Neural crest cell (in vitro differentiated cells): ENCODE results near the gene PARVA. TPM values are rescaled to one million over a fixed set of nuclear protein-coding genes. Genes with fewer than 3 reads are reported as not detected.

Source experiments
- DNase-seq: peaks from one replicate; pipeline ENCODE4 v3.0.0; 2021; ENCODE audit warnings: low read depth, mixed read lengths, low spot score
- H3K27ac Mint-ChIP-seq: one replicate; pipeline ENCODE4 v1.8.0; 2021; ENCODE audit warnings: mild to moderate bottlenecking, mixed read lengths; ENCODE audit not compliant: unreplicated experiment
- H3K27me3 Mint-ChIP-seq: 2 replicates; pipeline ENCODE4 v1.8.0; 2021; ENCODE audit warnings: low read depth, mild to moderate bottlenecking, mixed read lengths
- H3K36me3 Mint-ChIP-seq: 2 replicates; pipeline ENCODE4 v1.8.0; 2021; ENCODE audit warnings: low read depth, mild to moderate bottlenecking, mixed read lengths
- H3K4me1 Mint-ChIP-seq: 2 replicates; pipeline ENCODE4 v1.8.0; 2021; ENCODE audit warnings: mixed read lengths
- H3K4me3 Mint-ChIP-seq: one replicate; pipeline ENCODE4 v1.8.0; 2021; ENCODE audit warnings: mild to moderate bottlenecking, mixed read lengths
- H3K9me3 Mint-ChIP-seq: 2 replicates; pipeline ENCODE4 v1.8.0; 2021; ENCODE audit warnings: mixed read lengths
- CTCF ChIP-seq: fragments of 200-600 bp; sonication (generic); conservative IDR thresholded peaks from 2 replicates; pipeline ENCODE4 v1.5.0; 2021; ENCODE audit warnings: antibody characterized with exemption, mild to moderate bottlenecking
- total RNA-seq: library from RNA; stranded (reverse); gene quantifications from 2 replicates; pipeline ENCODE4 v1.2.1, GENCODE V29; 2021

The PARVA gene
- total RNA-seq, 1 donor from 2014 or later: 36.2 TPM

GRCh38 chr11:12372111-12372510 is 5.3 kb upstream of the PARVA start:
- DNase-seq: no peak
- H3K27me3 Mint-ChIP-seq: no peaks in the 10 kb centered on the region
- no peak for TF ChIP-seq CTCF
- H3K4me1 Mint-ChIP-seq: peaks cover 12% of the 10 kb centered on the region
- H3K36me3 Mint-ChIP-seq: no peaks in the 10 kb centered on the region
- no peak overlapping the region for H3K27ac Mint-ChIP-seq
- H3K9me3 Mint-ChIP-seq: peaks cover 4% of the 10 kb centered on the region
- no peak overlapping the region for H3K4me3 Mint-ChIP-seq

GRCh38 chr11:12375720-12376119 is 1.7 kb upstream of the PARVA start:
- no peak for DNase-seq
- Mint-ChIP-seq H3K27ac (no peak overlapping the region), H3K9me3 (no peaks in the 10 kb centered on the region), H3K27me3 (no peaks in the 10 kb centered on the region), H3K36me3 (peaks cover 7% of the 10 kb centered on the region), H3K4me1 (peaks cover 37% of the 10 kb centered on the region), H3K4me3 (peak overlapping the region; percentile 88)
- no peak for TF ChIP-seq CTCF

- Mint-ChIP-seq H3K27ac (peak overlapping the region; percentile 30), H3K4me3 (peak overlapping the region; percentile 88), H3K9me3 (no peaks in the 10 kb centered on the region), H3K4me1 (peaks cover 37% of the 10 kb centered on the region), H3K36me3 (peaks cover 7% of the 10 kb centered on the region), H3K27me3 (no peaks in the 10 kb centered on the region)
- TF ChIP-seq CTCF: no peak
- no peak for DNase-seq
These were observed 901 bp upstream of the PARVA start for GRCh38 chr11:12376259-12377081.

- Mint-ChIP-seq H3K4me3 (peak overlapping the region; percentile 97), H3K4me1 (peaks cover 39% of the 10 kb centered on the region), H3K27me3 (no peaks in the 10 kb centered on the region), H3K9me3 (no peaks in the 10 kb centered on the region), H3K27ac (peak overlapping the region; percentile 98), H3K36me3 (peaks cover 8% of the 10 kb centered on the region)
- peak; percentile 57 for DNase-seq
- peak; percentile 43 for TF ChIP-seq CTCF
These were observed 638 bp downstream of the PARVA start for GRCh38 chr11:12377824-12378593.

- H3K27me3 Mint-ChIP-seq: no peaks in the 10 kb centered on the region
- peaks cover 16% of the 10 kb centered on the region for H3K36me3 Mint-ChIP-seq
- TF ChIP-seq CTCF: no peak
- no peak overlapping the region for H3K27ac Mint-ChIP-seq
- peaks cover 3% of the 10 kb centered on the region for H3K9me3 Mint-ChIP-seq
- H3K4me1 Mint-ChIP-seq: peaks cover 52% of the 10 kb centered on the region
- DNase-seq: no peak
- H3K4me3 Mint-ChIP-seq: peak overlapping the region; percentile 56
These were observed 3.4 kb downstream of the PARVA start for GRCh38 chr11:12380565-12381325.
